ENCODE measurements around the gene LITAFD. TPM values are rescaled to one million over a fixed set of nuclear protein-coding genes. Genes with fewer than 3 reads are reported as not detected.
A peak's percentile ranks its signal among the peaks of the same experiment; 100 is the strongest.
"Not testable (repeated sequence)": the region's sequence is repeated elsewhere in the genome, so short reads cannot be mapped to it uniquely, and the experiment has no call there.

The LITAFD gene
- total and polyA plus RNA-seq, 9 of the 15 experiments (the other 6 are each of a cell fraction or from before 2014, with no cell fraction given): not detected

- peak overlapping the region; percentile 93; the same call in 1 of the 2 replicates for H2AFZ ChIP-seq (ENCODE audit: low read depth, low read length)
- H3K4me1 ChIP-seq (replicated peaks in 1 of 2; ENCODE audit: control insufficient read depth in 2 of 2, insufficient read depth in 2 of 2, low read length in 2 of 2): peaks cover 34 to 55% of the 10 kb centered on the region in 2 experiments
These were observed 12.2 kb upstream of the LITAFD start for GRCh38 chr16:8869988-8870241.

GRCh38 chr16:8872071-8872470 lies 10.1 kb upstream of the LITAFD start:
- Histone ChIP-seq H3K79me2 (ENCODE audit: control insufficient read depth, insufficient read depth, low read length) (peaks cover 12% of the 10 kb centered on the region), H3K9ac (ENCODE audit: insufficient read depth in 1 of 2, low read depth in 2 of 2, low read length in 2 of 2) (no peak overlapping the region), H3K27me3 (ENCODE audit: control insufficient read depth in 2 of 2, insufficient read depth in 2 of 2, low read length in 2 of 2) (peaks cover 0 to 3% of the 10 kb centered on the region in 2 experiments; a peak in 2 of 5 replicates), H3K36me3 (ENCODE audit: control insufficient read depth, insufficient read depth, low read length) (peaks cover 3% of the 10 kb centered on the region; the same call in 1 of the 3 replicates), H3K4me3 (no peak overlapping the region), H4K20me1 (replicated peaks; ENCODE audit: control insufficient read depth, insufficient read depth, low read length) (peaks cover 8% of the 10 kb centered on the region; the same call in 1 of the 2 replicates), H3K4me2 (ENCODE audit: insufficient read depth, low read length) (no peak overlapping the region), H3K27ac (ENCODE audit: extremely low read depth, low read depth, low read length) (no peak overlapping the region), H3K9me1 (ENCODE audit: control insufficient read depth, insufficient read depth, low read length) (no peaks in the 10 kb centered on the region), H3K9me3 (replicated peaks; ENCODE audit: control insufficient read depth, insufficient read depth, low read depth, low read length) (no peaks in the 10 kb centered on the region), H3K4me1 (replicated peaks in 1 of 2; ENCODE audit: control insufficient read depth in 2 of 2, insufficient read depth in 2 of 2, low read length in 2 of 2) (peaks cover 23 to 37% of the 10 kb centered on the region in 2 experiments), H2AFZ (ENCODE audit: low read depth, low read length) (no peak overlapping the region)
- no peak for DNase-seq (ENCODE audit: extremely low read depth in 1 of 4, low spot score in 3 of 4)
- POLR2A ChIA-PET: interaction anchor here (0.7 kb wide), 1 partner anchor 62 kb away, joined by 3 read pairs; no protein-coding TSS in a partner anchor
- 92% methylated on average over 5 of the region's 5 CpGs for WGBS (ENCODE audit: insufficient coverage, low coverage, missing lambda C conversion rate)
- no TSS peak for BruUV-seq (replicated peaks)
- CTCF ChIA-PET (ENCODE audit: low intra/inter-chr PET ratio): no interaction called here
- no peak for ATAC-seq
- intact Hi-C loops (cut with micrococcal nuclease): loop anchor here (10.0 kb wide), 1 partner anchor 263 kb away; no protein-coding TSS in a partner anchor
- FAIRE-seq: no peak
- in situ Hi-C loops (cut with MboI): no loop called here
- TF ChIP-seq ZC3H8 (IDR thresholded peaks at IDR 0.05): no peak
- TF ChIP-seq MED1 (CRISPR knock-in tag; IDR thresholded peaks at IDR 0.05; ENCODE audit: borderline replicate concordance): no peak
- no peak for TF ChIP-seq ZNF583 (CRISPR knock-in tag; IDR thresholded peaks at IDR 0.05)
- TF ChIP-seq ZNF395 (CRISPR knock-in tag; IDR thresholded peaks at IDR 0.05): no peak
- no peak for TF ChIP-seq PML (IDR thresholded peaks at IDR 0.05; ENCODE audit: low read length)
- no peak for TF ChIP-seq ZNF174 (CRISPR knock-in tag; IDR thresholded peaks at IDR 0.05)
- TF ChIP-seq SMARCA4 (IDR thresholded peaks at IDR 0.05): no peak
- TF ChIP-seq TRIM28 (IDR thresholded peaks at IDR 0.05): no peak
- no peak for TF ChIP-seq ZFP91 (CRISPR knock-in tag; IDR thresholded peaks at IDR 0.05)
- no peak for TF ChIP-seq ETV5 (CRISPR knock-in tag; IDR thresholded peaks at IDR 0.05; ENCODE audit: low read depth)
- TF ChIP-seq TEAD2 (tag; IDR thresholded peaks at IDR 0.05): no peak
- TF ChIP-seq SIN3B (IDR thresholded peaks at IDR 0.05; ENCODE audit: low read depth): no peak

More at GRCh38 chr16:8869988-8870241, 12.2 kb upstream of the LITAFD start:
- POLR2A ChIA-PET: interaction anchor here (1.1 kb wide), 1 partner anchor 10 kb away, joined by 4 read pairs; no protein-coding TSS in a partner anchor
- peaks cover 33% of the 10 kb centered on the region for H3K79me2 ChIP-seq (ENCODE audit: control insufficient read depth, insufficient read depth, low read length)
- intact Hi-C loops (cut with micrococcal nuclease): loop anchor here (10.0 kb wide), 1 partner anchor 265 kb away; no protein-coding TSS in a partner anchor
- H3K9me3 ChIP-seq (replicated peaks; ENCODE audit: control insufficient read depth, insufficient read depth, low read depth, low read length); H3K27me3 ChIP-seq (ENCODE audit: control insufficient read depth in 2 of 2, insufficient read depth in 2 of 2, low read length in 2 of 2); in situ Hi-C loops (cut with MboI); H3K4me3 ChIP-seq; CTCF ChIA-PET (ENCODE audit: low intra/inter-chr PET ratio); DNase-seq (ENCODE audit: extremely low read depth in 1 of 4, low spot score in 3 of 4); FAIRE-seq; BruUV-seq (replicated peaks); ATAC-seq; H3K27ac ChIP-seq (ENCODE audit: extremely low read depth, low read depth, low read length); H3K36me3 ChIP-seq (ENCODE audit: control insufficient read depth, insufficient read depth, low read length); H3K9me1 ChIP-seq (ENCODE audit: control insufficient read depth, insufficient read depth, low read length); H3K4me2 ChIP-seq (ENCODE audit: insufficient read depth, low read length): not testable (repeated sequence)
- peak overlapping the region in 1 of 2 experiments; percentile 69; a peak in 1 of 4 replicates for H3K9ac ChIP-seq (ENCODE audit: insufficient read depth in 1 of 2, low read depth in 2 of 2, low read length in 2 of 2)
- H4K20me1 ChIP-seq (replicated peaks; ENCODE audit: control insufficient read depth, insufficient read depth, low read length): peaks cover 22% of the 10 kb centered on the region
- 0 out of 2 replicates have a peak, but pooled peaks have one; percentile 2 for TF ChIP-seq TFAP4 (CRISPR knock-in tag; IDR thresholded peaks at IDR 0.05; ENCODE audit: borderline replicate concordance)
- 93% methylated on average over 6 of the region's 10 CpGs for WGBS (ENCODE audit: insufficient coverage, low coverage, missing lambda C conversion rate)
